RWPE1 (cell line): Measurements from ENCODE around the gene RBFOX1.

Experiments
- CTCF ChIA-PET: fragments of 350-600 bp; sonication (Branson Sonifier 250); formaldehyde crosslinking; extraction: SDS; loops from one replicate; lab custom pipeline; 2021; lab: Yijun Ruan, JAX
- POLR2A ChIA-PET: fragments of 400-600 bp; formaldehyde crosslinking; extraction: SDS; loops from one replicate; lab custom pipeline; 2020; ENCODE audit warnings: antibody characterized with exemption; ENCODE audit not compliant: low non-redundant PET; lab: Yijun Ruan, JAX
- DNase-seq: peaks from one replicate; pipeline ENCODE4 v3.0.0; 2012; ENCODE audit warnings: low spot score
- H3K27ac ChIP-seq: fragments of 450-650 bp; 2 replicates; pipeline ENCODE4 v1.5.1; 2017
- CTCF ChIP-seq: fragments of 450-650 bp; conservative IDR thresholded peaks from 2 replicates; pipeline ENCODE4 v1.5.1; 2017; ENCODE audit warnings: low read depth, mild to moderate bottlenecking

RBFOX1 gene

GRCh38 chr16:7324321-7324720, 8.3 kb upstream of the RBFOX1 start:
- H3K27ac ChIP-seq: no peak overlapping the region
- CTCF ChIA-PET: no interaction called here
- TF ChIP-seq CTCF: no peak
- POLR2A ChIA-PET: no interaction called here
- DNase-seq: no peak

- ChIA-PET POLR2A (no interaction called here), CTCF (interaction anchor here (0.6 kb wide), 1 partner anchor 302 kb away, joined by 3 read pairs; no protein-coding TSS in a partner anchor)
- no peak for TF ChIP-seq CTCF
- no peak overlapping the region for H3K27ac ChIP-seq
- DNase-seq: no peak
Observed at GRCh38 chr16:7325834-7326233, 6.8 kb upstream of the RBFOX1 start.

- TF ChIP-seq CTCF: no peak
- H3K27ac ChIP-seq: no peak overlapping the region
- ChIA-PET POLR2A (interaction anchor here (0.6 kb wide), 1 partner anchor 13 kb away, joined by 6 read pairs; no protein-coding TSS in a partner anchor), CTCF (no interaction called here)
- no peak for DNase-seq
Observed at GRCh38 chr16:7330709-7331108, 1.9 kb upstream of the RBFOX1 start.

GRCh38 chr16:7331997-7332396, 648 bp upstream of the RBFOX1 start:
- CTCF ChIA-PET: interaction anchor here (0.7 kb wide), 1 partner anchor 1869 kb away, joined by 3 read pairs; no protein-coding TSS in a partner anchor
- no peak overlapping the region for H3K27ac ChIP-seq
- no peak for DNase-seq
- POLR2A ChIA-PET: no interaction called here
- no peak for TF ChIP-seq CTCF

- no peak for DNase-seq
- CTCF ChIA-PET: no interaction called here
- TF ChIP-seq CTCF: no peak
- POLR2A ChIA-PET: no interaction called here
- H3K27ac ChIP-seq: no peak overlapping the region
Observed at GRCh38 chr16:7333180-7333725, 608 bp downstream of the RBFOX1 start.

- CTCF ChIA-PET: no interaction called here
- no peak for DNase-seq
- POLR2A ChIA-PET: no interaction called here
- TF ChIP-seq CTCF: no peak
- no peak overlapping the region for H3K27ac ChIP-seq
Observed at GRCh38 chr16:7334801-7335560, 2.3 kb downstream of the RBFOX1 start.
